GM19193 (cell line): Measurements from ENCODE around the gene C5orf63.

ENCODE experiments used
- POLR2A ChIP-seq: IDR thresholded peaks from 4 replicates; pipeline ENCODE4 v1.6.1; 2011; ENCODE audit not compliant: insufficient read depth, insufficient read length; ENCODE audit errors: extremely low read depth

C5orf63 gene

DNA sequence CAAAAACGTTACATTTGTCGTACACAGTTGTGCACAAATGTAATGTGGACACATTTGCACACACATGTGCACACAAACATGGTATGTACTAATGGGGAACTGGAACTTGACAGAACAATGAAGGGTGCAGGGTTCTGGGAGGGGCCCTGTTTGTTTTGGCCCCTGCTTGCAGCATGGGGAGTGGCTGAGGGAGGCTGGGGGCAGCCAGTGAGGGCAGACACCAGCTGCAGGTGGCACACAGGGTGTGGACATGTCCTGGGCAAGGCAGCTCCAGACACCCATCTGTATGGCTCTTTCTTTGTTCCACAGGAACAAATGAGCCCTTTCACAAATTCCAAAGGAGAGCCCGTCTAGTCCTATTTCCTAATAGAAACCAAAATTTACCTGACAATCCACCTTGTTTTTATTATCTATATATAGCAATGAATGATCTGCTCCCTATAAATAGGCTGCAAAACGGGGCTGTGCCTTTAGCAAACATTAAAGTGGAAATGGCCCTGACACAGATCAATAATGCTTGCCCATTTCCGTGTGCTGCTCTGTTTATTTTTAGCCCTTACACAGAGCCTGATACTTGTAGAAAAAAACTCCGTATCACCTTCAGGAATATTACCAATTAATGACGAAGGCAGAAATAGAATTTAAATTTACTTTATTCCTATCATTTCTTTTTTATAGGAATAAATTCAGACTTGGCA is 69.4 kb downstream of the C5orf63 start:
- TF ChIP-seq POLR2A, result no peak

DNA sequence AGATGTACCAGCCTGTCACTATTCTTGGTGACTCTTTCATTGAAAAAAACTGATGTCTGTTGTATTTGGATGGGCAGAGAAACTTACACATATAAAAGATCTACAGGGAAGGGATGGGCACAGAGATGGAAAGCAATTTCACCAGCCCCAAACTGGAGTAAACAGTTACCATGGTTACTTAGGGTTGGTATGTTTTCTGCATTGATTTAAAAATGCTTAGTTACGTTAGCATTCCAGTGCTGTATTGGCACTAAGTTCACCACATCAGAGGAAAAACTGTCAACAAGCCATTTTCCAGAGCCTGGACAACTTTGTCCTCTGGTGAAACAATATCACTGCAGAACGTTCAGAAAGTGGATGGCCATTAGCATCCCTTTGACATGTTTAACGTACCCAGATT is 70.9 kb downstream of the C5orf63 start:
- TF ChIP-seq POLR2A, result no peak

DNA sequence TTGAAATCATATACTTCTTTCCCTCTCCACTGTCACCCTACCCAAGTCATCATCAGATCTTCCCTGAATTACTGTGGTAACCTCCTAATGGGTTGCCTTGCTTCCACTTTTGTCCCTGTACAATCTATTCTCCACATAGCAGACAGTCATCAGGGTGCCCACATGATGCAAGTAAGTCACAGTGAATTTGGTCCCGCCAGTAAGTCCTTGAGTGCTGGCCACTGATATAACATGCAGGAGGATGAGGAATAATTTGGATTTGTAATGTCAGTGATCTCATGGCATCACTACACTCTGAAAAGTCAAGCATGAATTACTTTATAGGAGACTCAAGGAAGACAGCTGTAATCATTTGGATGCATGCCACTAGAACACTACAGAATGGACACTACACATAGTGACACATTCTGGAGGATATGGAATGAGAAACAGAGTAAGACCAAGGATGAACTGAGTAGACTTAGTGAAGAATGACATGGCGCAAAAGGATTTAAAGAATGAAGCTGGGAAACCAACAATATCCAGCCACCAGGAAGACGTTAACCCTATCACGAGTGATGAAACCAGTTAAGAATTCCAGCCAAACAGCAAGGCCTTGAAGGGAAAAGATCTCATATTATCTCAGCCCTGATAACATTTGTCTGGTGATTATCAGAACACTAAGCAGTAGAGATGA is 71.5 kb downstream of the C5orf63 start:
- TF ChIP-seq POLR2A, result no peak
